ENCODE measurements around the gene CEP112. TPM values are rescaled to one million over a fixed set of nuclear protein-coding genes. Genes with fewer than 3 reads are reported as not detected.

Gene CEP112
- total RNA-seq, 1 donor from 2014 or later, result 3.8 TPM

GRCh38 chr17:65917560-65917959 is 274.4 kb downstream of the CEP112 start:
- no peak overlapping the region for H3K4me3 Mint-ChIP-seq
- peaks cover 10% of the 10 kb centered on the region for H3K9me3 Mint-ChIP-seq
- DNase-seq (no peak), ATAC-seq (ENCODE audit: low read depth) (no peak)
- H3K27ac Mint-ChIP-seq, result no peak overlapping the region
- TF ChIP-seq CTCF (IDR thresholded peaks at IDR 0.05), result no peak
- H3K4me1 Mint-ChIP-seq, result peaks cover 13% of the 10 kb centered on the region
- intact Hi-C loops (cut with micrococcal nuclease), result loop anchor here (5.0 kb wide), 1 partner anchor 275 kb away; the partner anchor contains the start of gene CEP112
- CTCF ChIA-PET, result no interaction called here
- POLR2A ChIA-PET, result no interaction called here
- H3K27me3 Mint-ChIP-seq, result no peaks in the 10 kb centered on the region
- no peaks in the 10 kb centered on the region for H3K36me3 Mint-ChIP-seq (ENCODE audit: low read depth)

GRCh38 chr17:65916425-65916824 is 275.5 kb downstream of the CEP112 start:
- DNase-seq (no peak), ATAC-seq (ENCODE audit: low read depth) (no peak)
- Mint-ChIP-seq H3K9me3 (peaks cover 13% of the 10 kb centered on the region), H3K4me1 (peaks cover 13% of the 10 kb centered on the region), H3K36me3 (ENCODE audit: low read depth) (no peaks in the 10 kb centered on the region), H3K27me3 (no peaks in the 10 kb centered on the region), H3K27ac (no peak overlapping the region), H3K4me3 (no peak overlapping the region)
- TF ChIP-seq CTCF (IDR thresholded peaks at IDR 0.05), result no peak
- ChIA-PET CTCF (no interaction called here), POLR2A (no interaction called here)
- intact Hi-C loops (cut with micrococcal nuclease), result loop anchor here (5.0 kb wide), 1 partner anchor 276 kb away; the partner anchor contains the start of gene CEP112

GRCh38 chr17:65914784-65915342 is 277.1 kb downstream of the CEP112 start:
- Mint-ChIP-seq H3K27ac (peak overlapping the region; percentile 42), H3K9me3 (peaks cover 24% of the 10 kb centered on the region), H3K4me1 (peaks cover 13% of the 10 kb centered on the region), H3K27me3 (no peaks in the 10 kb centered on the region), H3K36me3 (ENCODE audit: low read depth) (peaks cover 2% of the 10 kb centered on the region), H3K4me3 (peak overlapping the region; percentile 8)
- intact Hi-C loops (cut with micrococcal nuclease), result loop anchor here (5.0 kb wide), 1 partner anchor 277 kb away; the partner anchor contains the start of gene CEP112
- DNase-seq (no peak), ATAC-seq (ENCODE audit: low read depth) (peak; percentile 96)
- no peak for TF ChIP-seq CTCF (IDR thresholded peaks at IDR 0.05)
- POLR2A ChIA-PET, result no interaction called here
- CTCF ChIA-PET, result no interaction called here

- intact Hi-C loops (cut with micrococcal nuclease), result no loop called here
- CTCF ChIA-PET, result no interaction called here
- H3K27ac Mint-ChIP-seq, result no peak overlapping the region
- no peaks in the 10 kb centered on the region for H3K27me3 Mint-ChIP-seq
- ATAC-seq (ENCODE audit: low read depth) (no peak), DNase-seq (no peak)
- H3K4me1 Mint-ChIP-seq, result peaks cover 13% of the 10 kb centered on the region
- H3K9me3 Mint-ChIP-seq, result peaks cover 30% of the 10 kb centered on the region
- POLR2A ChIA-PET, result no interaction called here
- H3K36me3 Mint-ChIP-seq (ENCODE audit: low read depth), result peaks cover 2% of the 10 kb centered on the region
- H3K4me3 Mint-ChIP-seq, result no peak overlapping the region
- no peak for TF ChIP-seq CTCF (IDR thresholded peaks at IDR 0.05)
Measured at GRCh38 chr17:65913326-65913850, 278.5 kb downstream of the CEP112 start.

GRCh38 chr17:65910836-65911235 is 281.1 kb downstream of the CEP112 start:
- Mint-ChIP-seq H3K4me1 (peaks cover 13% of the 10 kb centered on the region), H3K36me3 (ENCODE audit: low read depth) (peaks cover 2% of the 10 kb centered on the region), H3K4me3 (no peak overlapping the region)

More at GRCh38 chr17:65910836-65911235, 281.1 kb downstream of the CEP112 start:
- ATAC-seq (ENCODE audit: low read depth) (no peak), DNase-seq (no peak)
- CTCF ChIA-PET, result no interaction called here
- TF ChIP-seq CTCF (IDR thresholded peaks at IDR 0.05), result no peak
- no peak overlapping the region for H3K27ac Mint-ChIP-seq
- intact Hi-C loops (cut with micrococcal nuclease), result no loop called here
- H3K27me3 Mint-ChIP-seq, result no peaks in the 10 kb centered on the region
- POLR2A ChIA-PET, result no interaction called here
- peaks cover 29% of the 10 kb centered on the region for H3K9me3 Mint-ChIP-seq

Measured in activated B cell treated with CpG ODN at 0.5 μM for 24 hours (primary cell).